ENCODE data around the gene UBE2O. TPM values are rescaled to one million over a fixed set of nuclear protein-coding genes. Genes with fewer than 3 reads are reported as not detected.

UBE2O gene
- total RNA-seq, result 10 to 100 TPM; 10.4 to 19.8 (median 14.3) TPM
- 10 to 100 TPM; 16.3 to 17.3 TPM for polyA plus RNA-seq

DNA sequence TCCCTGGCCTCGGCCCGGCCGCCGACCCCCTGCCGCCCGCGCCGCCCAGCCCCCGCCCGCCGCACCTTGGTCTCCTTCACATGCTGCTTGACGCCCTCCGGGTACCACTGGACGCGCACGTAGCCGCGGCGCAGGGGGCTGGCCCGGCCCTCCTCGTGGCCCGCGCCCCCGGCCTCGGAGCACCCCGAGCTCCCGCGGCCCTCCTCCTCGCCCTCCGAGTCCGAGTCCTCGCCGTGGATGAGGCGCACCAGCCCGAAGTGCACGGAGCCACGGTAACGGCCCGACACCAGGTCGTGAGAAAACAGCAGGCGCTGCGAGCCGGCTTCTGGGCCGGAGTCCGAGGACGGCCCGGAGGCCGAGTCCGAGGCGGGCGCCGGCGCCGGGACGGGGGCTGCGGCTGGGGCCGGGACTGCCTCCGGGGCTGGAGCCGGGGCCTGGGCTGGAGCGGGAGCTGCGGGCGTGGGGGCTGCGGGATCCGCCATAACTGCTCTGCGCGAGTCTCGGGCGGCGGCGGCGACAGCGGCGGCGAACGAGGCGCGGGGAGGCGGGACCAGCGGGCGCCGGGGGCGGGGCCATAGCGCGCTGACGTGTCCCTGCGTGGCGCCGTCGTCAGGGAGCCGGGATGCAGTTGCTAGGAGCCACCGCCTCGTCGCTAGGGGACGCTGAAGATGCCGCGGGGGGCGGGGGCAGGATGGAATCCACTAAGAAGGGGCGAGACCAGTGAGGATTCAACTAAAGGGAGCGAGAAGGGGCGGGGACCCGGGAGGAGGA lies at the start of gene UBE2O:
Gene UBE2O (minus strand): TSS at position 493 of the 771 bp plus-strand sequence. CDS start 11 bp downstream, at position 482.
- H3K27me3 ChIP-seq, result no peaks in the 10 kb centered on the region
- no peak for FAIRE-seq
- H3K4me3 ChIP-seq, result peak within 1 kb of the TSS; percentile 89 to 99 (median 94)
- H3K27ac ChIP-seq, result peak within 1 kb of the TSS; percentile 35 to 54 (median 42)
- WGBS, 2 donors, result 0 to 1% methylated on average over 46 to 101 of the region's 101 CpGs
- peak; percentile 81 to 96 (median 90) for DNase-seq
- intact Hi-C loops (cut with DNase I), result no loop called here
- TF ChIP-seq, protein P1, sequence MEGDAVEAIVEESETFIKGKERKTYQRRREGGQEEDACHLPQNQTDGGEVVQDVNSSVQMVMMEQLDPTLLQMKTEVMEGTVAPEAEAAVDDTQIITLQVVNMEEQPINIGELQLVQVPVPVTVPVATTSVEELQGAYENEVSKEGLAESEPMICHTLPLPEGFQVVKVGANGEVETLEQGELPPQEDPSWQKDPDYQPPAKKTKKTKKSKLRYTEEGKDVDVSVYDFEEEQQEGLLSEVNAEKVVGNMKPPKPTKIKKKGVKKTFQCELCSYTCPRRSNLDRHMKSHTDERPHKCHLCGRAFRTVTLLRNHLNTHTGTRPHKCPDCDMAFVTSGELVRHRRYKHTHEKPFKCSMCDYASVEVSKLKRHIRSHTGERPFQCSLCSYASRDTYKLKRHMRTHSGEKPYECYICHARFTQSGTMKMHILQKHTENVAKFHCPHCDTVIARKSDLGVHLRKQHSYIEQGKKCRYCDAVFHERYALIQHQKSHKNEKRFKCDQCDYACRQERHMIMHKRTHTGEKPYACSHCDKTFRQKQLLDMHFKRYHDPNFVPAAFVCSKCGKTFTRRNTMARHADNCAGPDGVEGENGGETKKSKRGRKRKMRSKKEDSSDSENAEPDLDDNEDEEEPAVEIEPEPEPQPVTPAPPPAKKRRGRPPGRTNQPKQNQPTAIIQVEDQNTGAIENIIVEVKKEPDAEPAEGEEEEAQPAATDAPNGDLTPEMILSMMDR (IDR thresholded peaks at IDR 0.05), result peak in 1 of 4 donors; percentile 10
- no peaks in the 10 kb centered on the region for H3K9me3 ChIP-seq
- peaks cover 0 to 6% (median 4%) of the 10 kb centered on the region in 3 donors for H3K4me1 ChIP-seq
- ATAC-seq, result peak; percentile 96 to 98 (median 97)
- H3K36me3 ChIP-seq, result no peaks in the 10 kb centered on the region

DNA sequence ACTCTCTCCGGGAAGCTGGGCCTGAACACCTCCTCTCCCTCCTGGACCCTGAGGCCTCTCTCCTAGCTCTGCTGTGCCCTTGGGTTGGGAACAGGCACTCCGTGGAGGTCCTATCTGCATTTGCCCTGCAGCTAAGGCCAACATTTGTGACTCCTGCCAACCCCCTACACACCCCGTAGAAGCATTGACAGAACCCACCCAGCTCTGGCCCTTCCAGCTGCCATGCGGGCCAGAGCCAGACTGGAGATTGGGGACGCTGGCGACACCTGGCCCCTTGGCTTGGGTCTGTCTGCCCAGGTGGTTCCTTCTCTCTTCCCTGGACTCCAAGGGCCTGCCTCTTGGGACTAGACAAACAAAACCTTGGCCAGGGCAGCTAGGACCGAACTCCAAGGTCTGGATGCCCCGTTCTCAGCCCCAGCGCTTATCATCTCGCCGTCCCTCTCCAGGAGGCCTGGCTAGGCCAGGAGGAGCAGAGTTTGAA lies 48.9 kb upstream of the UBE2O start:
- peak overlapping the region; percentile 74 to 94 (median 90) for H3K27ac ChIP-seq
- intact Hi-C loops (cut with DNase I), result loop anchor here in 1 of 3 donors (10.0 kb wide), 1 partner anchor 97 kb away; no protein-coding TSS in a partner anchor
- 27 to 28% methylated on average over 11 of the region's 11 CpGs for WGBS, 2 donors
- no peaks in the 10 kb centered on the region for H3K36me3 ChIP-seq
- ATAC-seq (peak; percentile 7 to 47 (median 32)), DNase-seq (peak in 5 of 6 donors; percentile 64 to 87 (median 75)), FAIRE-seq (no peak)
- TF ChIP-seq, protein P1 (IDR thresholded peaks at IDR 0.05), result no peak
- H3K9me3 ChIP-seq, result no peaks in the 10 kb centered on the region
- H3K4me1 ChIP-seq, result peaks cover 29 to 38% (median 34%) of the 10 kb centered on the region in 3 donors
- no peaks in the 10 kb centered on the region for H3K27me3 ChIP-seq
- H3K4me3 ChIP-seq, result peak overlapping the region in 2 of 4 donors; percentile 83 to 92

DNA sequence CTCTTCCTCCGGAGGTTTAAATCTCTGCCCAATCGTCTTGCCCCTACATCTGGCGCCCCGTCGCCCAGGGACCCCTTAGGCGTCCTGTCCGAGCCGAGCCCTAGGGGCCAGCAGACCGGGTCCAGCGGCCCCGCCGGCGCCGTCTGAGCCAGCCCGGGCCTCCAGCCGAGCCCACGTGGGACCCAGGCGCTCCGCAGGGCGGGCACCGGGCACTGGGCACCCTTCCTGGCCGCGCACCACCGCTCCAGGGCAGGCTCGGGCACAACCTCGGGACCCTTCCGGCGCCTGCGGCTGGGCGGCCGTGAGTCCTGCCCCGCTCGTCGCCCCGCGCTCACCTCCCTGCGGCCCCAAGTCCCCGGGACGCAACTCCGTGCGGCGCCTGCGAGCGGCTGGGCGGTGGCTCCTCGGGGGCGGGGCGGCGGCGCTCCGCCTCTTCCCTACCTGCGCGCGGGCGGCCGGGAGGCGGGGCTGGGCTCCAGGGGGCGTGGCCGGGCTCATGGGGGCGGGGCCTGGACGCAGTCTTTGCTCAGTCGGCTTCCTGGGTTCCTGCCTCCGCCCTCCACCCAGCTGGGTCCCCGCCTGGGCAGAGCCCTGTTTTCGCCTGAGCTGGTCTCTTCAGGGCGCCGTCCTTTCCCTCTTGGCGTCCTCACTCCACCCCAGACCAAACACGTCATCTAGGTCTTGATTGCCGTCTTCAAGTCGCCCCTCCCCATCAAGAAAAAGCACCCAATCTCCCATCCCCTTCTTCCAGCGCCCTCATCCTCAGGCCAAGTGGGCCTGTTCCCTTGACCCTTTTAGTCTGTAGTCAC lies 48.3 kb upstream of the UBE2O start, which contains the start of gene RHBDF2:
Gene RHBDF2 (minus strand): TSS at position 406 of the 809 bp plus-strand sequence. CDS start 19,899 bp downstream, outside the sequence.
- FAIRE-seq, result no peak
- DNase-seq, result peak; percentile 92 to 100 (median 98)
- TF ChIP-seq, protein P1 (IDR thresholded peaks at IDR 0.05), result no peak
- H3K9me3 ChIP-seq, result no peaks in the 10 kb centered on the region
- peak within 1 kb of the TSS; percentile 74 to 94 (median 90) for H3K27ac ChIP-seq
- intact Hi-C loops (cut with DNase I), result loop anchor here in 1 of 3 donors (10.0 kb wide), 1 partner anchor 96 kb away; no protein-coding TSS in a partner anchor
- H3K27me3 ChIP-seq, result no peaks in the 10 kb centered on the region
- peak; percentile 81 to 89 (median 86) for ATAC-seq
- H3K36me3 ChIP-seq, result no peaks in the 10 kb centered on the region
- WGBS, 2 donors, result 1 to 3% methylated on average over 42 to 72 of the region's 72 CpGs
- peaks cover 29 to 38% (median 38%) of the 10 kb centered on the region in 3 donors for H3K4me1 ChIP-seq
- peak within 1 kb of the TSS; percentile 66 to 92 (median 83) for H3K4me3 ChIP-seq

DNA sequence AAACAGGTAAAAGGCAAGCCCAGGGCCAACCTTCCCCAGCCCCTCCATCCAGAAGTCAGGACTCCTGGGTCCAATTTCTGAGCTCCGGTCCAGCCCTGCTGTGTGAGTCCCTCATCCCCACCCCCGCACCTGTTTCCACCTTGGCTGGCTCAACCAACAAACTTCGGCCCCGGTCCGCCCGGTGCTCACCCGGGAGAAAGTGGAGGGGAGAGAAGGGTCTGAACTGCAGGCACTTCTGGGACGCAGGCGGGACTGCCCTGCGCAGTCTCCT lies 47.7 kb upstream of the UBE2O start:
- TF ChIP-seq, protein P1 (IDR thresholded peaks at IDR 0.05), result no peak
- no peak for FAIRE-seq
- Histone ChIP-seq H3K36me3 (no peaks in the 10 kb centered on the region), H3K9me3 (no peaks in the 10 kb centered on the region), H3K4me1 (peaks cover 29 to 38% (median 38%) of the 10 kb centered on the region in 3 donors), H3K4me3 (peak overlapping the region; percentile 66 to 92 (median 83)), H3K27ac (peak overlapping the region; percentile 74 to 94 (median 90)), H3K27me3 (no peaks in the 10 kb centered on the region)
- intact Hi-C loops (cut with DNase I), result loop anchor here in 1 of 3 donors (10.0 kb wide), 1 partner anchor 96 kb away; no protein-coding TSS in a partner anchor
- peak in 1 of 6 donors; percentile 36 for DNase-seq
- ATAC-seq, result peak in 2 of 4 donors; percentile 2 to 7
- WGBS, 2 donors, result 2 to 7% methylated on average over 7 to 10 of the region's 10 CpGs
